Colon (tissue), 2 donors: ENCODE data around the gene PDIA5.

ENCODE experiments used
- FAIRE-seq: peaks from 2 replicates; lab custom pipeline; 2012; peaks lifted over from hg19 to GRCh38; lab: Jason Lieb, UNC
- donor health status: control.
- donor health status: control.

PDIA5 gene

GRCh38 chr3:123071581-123071980 lies 4.8 kb downstream of the PDIA5 start:
- FAIRE-seq, result no peak

- no peak for FAIRE-seq
These were observed 5.3 kb downstream of the PDIA5 start for GRCh38 chr3:123072152-123072551.

- no peak for FAIRE-seq
These were observed 5.7 kb downstream of the PDIA5 start for GRCh38 chr3:123072564-123072963.

- FAIRE-seq, result no peak
These were observed 8.5 kb downstream of the PDIA5 start for GRCh38 chr3:123075359-123075758.

GRCh38 chr3:123076112-123076495 lies 9.3 kb downstream of the PDIA5 start:
- no peak for FAIRE-seq

- FAIRE-seq, result no peak
These were observed 9.9 kb downstream of the PDIA5 start for GRCh38 chr3:123076496-123077418.

- no peak for FAIRE-seq
These were observed 11.3 kb downstream of the PDIA5 start for GRCh38 chr3:123078101-123078500.

- no peak for FAIRE-seq
These were observed 14.2 kb downstream of the PDIA5 start for GRCh38 chr3:123080864-123081562.

GRCh38 chr3:123081718-123082369 lies 15.0 kb downstream of the PDIA5 start:
- no peak for FAIRE-seq

GRCh38 chr3:123082370-123083065 lies 15.7 kb downstream of the PDIA5 start:
- no peak for FAIRE-seq

- no peak for FAIRE-seq
These were observed 16.7 kb downstream of the PDIA5 start for GRCh38 chr3:123083383-123084124.

GRCh38 chr3:123084192-123084591 lies 17.4 kb downstream of the PDIA5 start:
- no peak for FAIRE-seq

GRCh38 chr3:123084738-123085237 lies 18.0 kb downstream of the PDIA5 start:
- FAIRE-seq, result no peak

GRCh38 chr3:123085293-123085931 lies 18.6 kb downstream of the PDIA5 start:
- no peak for FAIRE-seq

- no peak for FAIRE-seq
These were observed 19.3 kb downstream of the PDIA5 start for GRCh38 chr3:123085932-123086627.

GRCh38 chr3:123088387-123088786 lies 21.6 kb downstream of the PDIA5 start:
- FAIRE-seq, result no peak

- no peak for FAIRE-seq
These were observed 22.9 kb downstream of the PDIA5 start for GRCh38 chr3:123089611-123090331.

GRCh38 chr3:123090728-123091531 lies 24.1 kb downstream of the PDIA5 start:
- FAIRE-seq, result no peak

- no peak for FAIRE-seq
These were observed 25.4 kb downstream of the PDIA5 start for GRCh38 chr3:123092243-123092642.
